OCI-LY1 (cell line): ENCODE results near the gene GIGYF2.

Source experiments
- CTCF ChIP-seq: fragments of 200-600 bp; sonication (generic), shearing (Covaris generic); IDR thresholded peaks from 2 replicates; pipeline ENCODE4 v1.5.1; 2017; ENCODE audit warnings: mild to moderate bottlenecking, antibody characterized with exemption, low read length, moderate library complexity, mixed read lengths
- EZH2 ChIP-seq: fragments of 200-600 bp; sonication (generic), shearing (Covaris generic); IDR thresholded peaks from 2 replicates; pipeline ENCODE4 v1.8.0; 2017; ENCODE audit warnings: borderline replicate concordance, mixed run types, mild to moderate bottlenecking, antibody characterized with exemption, low read length, moderate library complexity, mixed read lengths

DNA sequence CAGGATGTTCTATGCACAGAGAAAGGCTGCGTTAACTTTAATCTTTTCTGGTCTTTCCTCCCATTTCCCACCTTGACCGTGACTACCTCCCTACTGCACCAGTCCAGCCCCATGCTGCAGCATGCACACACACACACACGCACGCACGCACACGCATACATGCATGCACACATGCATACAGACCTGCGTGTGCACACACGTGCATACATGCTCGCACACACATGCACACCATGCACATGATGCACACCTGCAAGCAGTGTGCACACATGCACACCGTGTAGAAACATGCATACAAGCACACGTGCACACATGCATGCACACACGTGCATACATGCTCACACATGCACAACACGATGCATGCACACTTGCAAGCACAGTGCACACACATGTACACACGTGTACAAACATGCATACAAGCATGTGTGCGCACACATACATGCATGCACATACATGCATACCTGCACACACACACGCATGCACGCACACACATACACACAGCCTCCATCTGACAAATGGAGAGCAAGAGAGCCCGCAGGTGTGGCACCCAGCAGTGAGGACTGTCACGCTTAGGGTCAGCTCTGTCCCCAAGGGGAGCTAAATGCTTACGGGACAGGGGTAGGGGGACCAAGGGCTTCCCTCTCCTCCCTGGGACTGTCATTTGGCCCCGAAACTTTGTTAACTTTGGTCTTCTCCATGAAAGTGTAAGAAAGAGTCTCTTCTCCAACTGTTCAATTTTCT, 191.1 kb downstream of the GIGYF2 start:
- no peak for TF ChIP-seq CTCF
- TF ChIP-seq EZH2: no peak
